GM12865 (cell line): ENCODE measurements around the gene AGPAT1.

Experiments used
- DNase-seq: peaks from one replicate; pipeline ENCODE4 v3.0.0; 2010; ENCODE audit warnings: low read depth
- H3K4me3 ChIP-seq: 2 replicates; pipeline ENCODE4 v1.5.1; 2011; ENCODE audit warnings: mild to moderate bottlenecking, low read depth, low read length, control low read depth
- TF ChIP-seq, protein P1 (sequence below): IDR thresholded peaks from 2 replicates; pipeline ENCODE4 v1.5.1; 2011; ENCODE audit warnings: low read length, control low read depth, low read depth, inconsistent platforms; ENCODE audit not compliant: insufficient read depth; ENCODE audit errors: missing control alignments

The AGPAT1 gene

GRCh38 chr6:32175711-32176475 is at the start of gene AGPAT1:
Gene AGPAT1 (minus strand): TSS chr6:32176084. CDS start chr6:32171496, 4,588 bp downstream.
- TF ChIP-seq, protein P1, sequence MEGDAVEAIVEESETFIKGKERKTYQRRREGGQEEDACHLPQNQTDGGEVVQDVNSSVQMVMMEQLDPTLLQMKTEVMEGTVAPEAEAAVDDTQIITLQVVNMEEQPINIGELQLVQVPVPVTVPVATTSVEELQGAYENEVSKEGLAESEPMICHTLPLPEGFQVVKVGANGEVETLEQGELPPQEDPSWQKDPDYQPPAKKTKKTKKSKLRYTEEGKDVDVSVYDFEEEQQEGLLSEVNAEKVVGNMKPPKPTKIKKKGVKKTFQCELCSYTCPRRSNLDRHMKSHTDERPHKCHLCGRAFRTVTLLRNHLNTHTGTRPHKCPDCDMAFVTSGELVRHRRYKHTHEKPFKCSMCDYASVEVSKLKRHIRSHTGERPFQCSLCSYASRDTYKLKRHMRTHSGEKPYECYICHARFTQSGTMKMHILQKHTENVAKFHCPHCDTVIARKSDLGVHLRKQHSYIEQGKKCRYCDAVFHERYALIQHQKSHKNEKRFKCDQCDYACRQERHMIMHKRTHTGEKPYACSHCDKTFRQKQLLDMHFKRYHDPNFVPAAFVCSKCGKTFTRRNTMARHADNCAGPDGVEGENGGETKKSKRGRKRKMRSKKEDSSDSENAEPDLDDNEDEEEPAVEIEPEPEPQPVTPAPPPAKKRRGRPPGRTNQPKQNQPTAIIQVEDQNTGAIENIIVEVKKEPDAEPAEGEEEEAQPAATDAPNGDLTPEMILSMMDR = no peak

GRCh38 chr6:32224696-32225095 is 48.8 kb upstream of the AGPAT1 start:
- TF ChIP-seq, protein P1 = no peak
- DNase-seq = peak; percentile 56
- no peak overlapping the region for H3K4me3 ChIP-seq

More at GRCh38 chr6:32175711-32176475, at the start of gene AGPAT1:
- peak within 1 kb of the TSS; percentile 69 for H3K4me3 ChIP-seq
- peak; percentile 98 for DNase-seq

GRCh38 chr6:32223258-32224235 is 47.7 kb upstream of the AGPAT1 start, which contains the start of gene NOTCH4:
Gene NOTCH4 (minus strand): TSS chr6:32224067. CDS start chr6:32223928, 139 bp downstream.
- no peak within 1 kb of the TSS for H3K4me3 ChIP-seq
- no peak for DNase-seq
- TF ChIP-seq, protein P1 = no peak

DNA sequence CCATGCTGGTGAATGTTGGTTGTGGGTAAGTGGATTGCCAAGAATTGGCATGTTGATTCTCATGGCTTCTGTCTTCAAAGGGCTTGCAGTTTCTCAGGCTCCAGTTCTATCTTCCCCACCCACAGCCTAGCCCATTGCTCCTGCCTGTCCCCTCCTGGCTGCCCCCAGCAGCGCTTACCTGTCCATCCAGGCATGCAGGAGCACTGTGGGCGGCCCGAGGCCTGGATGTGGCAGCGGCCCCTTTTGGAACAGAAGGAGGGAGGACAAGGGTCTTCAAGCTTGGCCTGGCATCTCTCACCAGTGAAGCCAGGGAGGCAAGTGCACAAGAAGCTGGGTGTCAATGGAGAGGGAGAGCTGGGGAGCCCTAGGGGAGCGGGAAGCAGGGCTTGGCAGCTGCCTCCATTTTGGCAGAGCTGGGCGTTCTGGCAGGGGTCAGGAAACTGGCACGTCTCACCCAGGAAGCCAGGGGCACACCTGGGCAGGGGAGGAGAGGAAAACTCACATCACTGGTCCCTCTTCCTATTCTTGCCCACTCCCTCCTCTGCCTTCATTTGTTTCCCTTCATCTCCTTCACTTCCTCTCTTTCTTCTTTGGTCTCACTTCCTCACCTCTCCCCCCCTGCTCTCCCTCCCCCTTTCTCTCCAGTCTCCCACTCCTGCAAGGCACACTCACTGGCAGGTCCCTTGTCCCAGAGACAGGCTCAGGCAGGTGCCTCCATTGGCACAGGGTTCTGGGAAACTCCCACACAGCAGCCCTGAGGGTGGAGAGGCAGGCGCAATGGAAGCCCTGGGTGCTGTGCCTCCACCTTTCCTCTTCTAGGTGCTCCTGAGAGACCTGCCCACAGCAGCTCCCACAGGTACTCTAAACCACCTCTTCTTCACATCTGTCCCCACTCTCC is 46.7 kb upstream of the AGPAT1 start:
- no peak overlapping the region for H3K4me3 ChIP-seq
- TF ChIP-seq, protein P1 = no peak
- DNase-seq = no peak

- no peak for DNase-seq
- no peak overlapping the region for H3K4me3 ChIP-seq
- TF ChIP-seq, protein P1 = no peak
Observed at GRCh38 chr6:32220021-32220420, 44.1 kb upstream of the AGPAT1 start.

GRCh38 chr6:32218167-32218566 is 42.3 kb upstream of the AGPAT1 start:
- no peak for DNase-seq
- TF ChIP-seq, protein P1 = no peak
- no peak overlapping the region for H3K4me3 ChIP-seq
